Activated naive CD4-positive, alpha-beta T cell treated with anti-CD3 and anti-CD28 coated beads, Interleukin-2, amount 10 ng/mL, durations not matched to agents 7 days and 5 days (primary cell): ENCODE results near the gene COBLL1.

Experiments
- CTCF ChIA-PET: fragments of 350-600 bp; sonication (Branson Sonifier 250); formaldehyde crosslinking; loops from one replicate; lab custom pipeline; 2021; ENCODE audit warnings: antibody characterized with exemption; lab: Charles Lee
- DNase-seq: peaks from one replicate; pipeline ENCODE4 v3.0.0-alpha.2; 2020
- H3K27ac Mint-ChIP-seq: one replicate; pipeline ENCODE4 v1.8.0; 2021; ENCODE audit warnings: mild to moderate bottlenecking, moderate library complexity, mixed read lengths
- H3K27me3 Mint-ChIP-seq: one replicate; pipeline ENCODE4 v1.8.0; 2021; ENCODE audit warnings: mild to moderate bottlenecking, mixed read lengths
- H3K36me3 Mint-ChIP-seq: one replicate; pipeline ENCODE4 v1.8.0; 2021; ENCODE audit warnings: mixed read lengths
- H3K4me1 Mint-ChIP-seq: one replicate; pipeline ENCODE4 v1.8.0; 2021; ENCODE audit warnings: mixed read lengths
- H3K4me3 Mint-ChIP-seq: one replicate; pipeline ENCODE4 v1.8.0; 2021; ENCODE audit warnings: mild to moderate bottlenecking, moderate library complexity, mixed read lengths
- H3K9me3 Mint-ChIP-seq: one replicate; pipeline ENCODE4 v1.8.0; 2021; ENCODE audit warnings: mixed read lengths

COBLL1 gene

DNA sequence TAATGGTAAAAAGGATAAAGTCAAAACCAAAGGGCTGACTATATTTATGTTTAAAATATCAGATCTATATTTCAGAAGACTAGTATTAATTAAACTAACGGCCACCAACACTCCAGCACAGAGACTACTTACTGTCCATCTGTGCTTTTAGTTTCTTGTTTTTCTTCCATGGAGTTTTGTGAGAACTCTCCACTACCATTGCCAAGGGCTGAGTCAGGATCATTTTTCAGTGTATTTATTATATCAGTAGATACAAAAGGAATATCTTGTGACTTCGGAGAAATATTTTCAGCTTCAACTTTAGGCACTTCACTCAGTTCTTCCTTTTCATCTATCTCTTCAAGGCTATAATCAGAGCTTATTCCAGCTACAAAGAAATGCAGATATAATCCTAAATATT, 141.2 kb downstream of the COBLL1 start:
- DNase-seq = no peak
- H3K27ac Mint-ChIP-seq = no peak overlapping the region
- H3K4me3 Mint-ChIP-seq = no peak overlapping the region
- H3K9me3 Mint-ChIP-seq = no peaks in the 10 kb centered on the region
- CTCF ChIA-PET = no interaction called here
- H3K27me3 Mint-ChIP-seq = no peaks in the 10 kb centered on the region
- H3K4me1 Mint-ChIP-seq = no peaks in the 10 kb centered on the region
- H3K36me3 Mint-ChIP-seq = no peaks in the 10 kb centered on the region

DNA sequence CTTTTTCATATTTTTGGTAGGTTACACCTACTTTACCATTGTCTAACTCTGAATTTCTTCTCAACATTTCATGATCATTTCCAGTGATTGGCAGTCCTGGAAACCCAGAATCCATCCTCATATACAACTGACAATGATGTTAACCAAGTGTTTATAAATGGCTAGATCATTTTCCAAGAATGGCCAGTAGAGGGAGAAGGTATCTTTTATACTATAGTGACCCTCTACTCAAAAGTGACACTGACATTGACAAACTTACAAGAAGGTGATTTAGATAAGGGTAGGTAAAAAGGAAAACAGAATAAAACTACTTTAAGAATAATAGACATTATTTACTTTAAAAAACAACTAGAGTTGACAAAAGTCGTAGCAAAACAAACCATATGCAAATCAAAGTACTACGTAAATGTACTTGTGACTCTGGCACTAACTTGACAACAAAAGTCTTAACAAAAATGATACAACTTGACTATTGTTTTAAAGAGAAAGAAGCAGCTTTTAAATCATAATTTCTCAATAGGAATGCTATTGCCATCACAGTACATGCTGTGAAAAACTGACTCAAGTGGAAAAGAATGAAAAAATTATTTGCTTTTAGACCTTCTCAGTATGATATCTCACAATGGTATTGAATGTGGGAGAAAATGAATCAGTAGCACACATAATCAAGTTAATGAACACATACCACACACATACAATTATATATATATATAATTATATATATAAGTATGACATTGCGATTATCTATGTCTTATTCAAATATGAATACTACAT, 143.7 kb downstream of the COBLL1 start:
- Mint-ChIP-seq H3K4me1 (no peaks in the 10 kb centered on the region), H3K36me3 (no peaks in the 10 kb centered on the region), H3K9me3 (no peaks in the 10 kb centered on the region), H3K27me3 (no peaks in the 10 kb centered on the region), H3K4me3 (no peak overlapping the region), H3K27ac (no peak overlapping the region)
- no peak for DNase-seq
- CTCF ChIA-PET = no interaction called here

DNA sequence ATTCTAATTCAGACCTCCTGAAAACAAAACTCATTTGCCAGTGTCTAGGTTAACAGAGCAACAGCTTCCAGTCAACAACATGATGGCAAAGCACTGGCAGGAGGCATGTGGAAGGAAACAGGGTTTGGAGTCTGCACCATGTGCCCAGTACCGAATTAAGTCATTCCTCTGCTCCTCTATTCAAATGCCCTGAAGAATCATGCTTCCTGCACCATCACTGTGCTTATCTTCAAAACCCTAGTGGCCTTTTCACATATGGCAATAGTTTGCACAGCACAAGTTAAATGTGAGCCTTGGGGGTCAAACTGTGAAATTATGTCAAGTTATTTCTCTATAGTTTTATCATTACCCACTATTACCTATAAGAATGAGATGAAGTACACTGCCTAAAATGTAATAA, 145.0 kb downstream of the COBLL1 start:
- H3K9me3 Mint-ChIP-seq = no peaks in the 10 kb centered on the region
- no peaks in the 10 kb centered on the region for H3K36me3 Mint-ChIP-seq
- no peak overlapping the region for H3K4me3 Mint-ChIP-seq
- no peak overlapping the region for H3K27ac Mint-ChIP-seq
- H3K27me3 Mint-ChIP-seq = no peaks in the 10 kb centered on the region
- H3K4me1 Mint-ChIP-seq = no peaks in the 10 kb centered on the region
- DNase-seq = no peak
- CTCF ChIA-PET = no interaction called here

DNA sequence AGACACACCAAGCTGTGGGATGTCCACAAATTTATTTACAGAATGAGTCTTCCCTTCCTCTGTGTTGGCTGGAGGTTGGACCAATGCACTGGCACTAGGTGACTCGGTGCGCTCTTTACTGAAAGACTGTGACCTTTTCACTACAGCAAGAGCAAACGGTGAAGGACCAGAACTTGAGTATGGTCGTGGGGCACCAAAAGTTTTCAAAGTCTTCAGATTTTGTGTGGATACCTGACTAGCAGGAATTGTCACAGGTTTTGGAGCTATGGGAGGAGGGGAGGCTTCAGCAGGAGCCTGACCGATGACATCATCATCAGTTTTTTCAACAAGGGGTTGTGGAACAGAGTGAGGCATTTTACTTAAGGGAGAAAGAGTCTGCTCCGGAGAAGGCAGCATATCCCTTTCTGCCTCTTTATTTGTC, 147.3 kb downstream of the COBLL1 start:
- no peaks in the 10 kb centered on the region for H3K36me3 Mint-ChIP-seq

DNA sequence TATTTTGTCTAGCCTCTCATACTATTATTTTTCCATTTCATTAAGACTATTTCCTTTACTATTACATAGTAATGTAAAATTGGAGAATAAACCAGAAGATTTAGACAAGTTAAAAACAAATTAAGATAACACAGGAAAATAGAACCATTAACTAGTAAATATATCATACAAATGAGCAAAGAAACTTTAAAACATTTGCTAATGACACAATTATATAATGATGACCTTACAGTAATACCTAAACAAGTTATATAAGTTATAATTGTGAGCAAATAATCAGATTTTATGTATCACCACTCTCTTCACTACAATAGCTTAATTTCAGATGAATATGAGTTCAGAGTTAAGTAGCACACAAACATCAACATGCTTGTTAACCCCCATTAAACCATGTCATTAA, 147.8 kb downstream of the COBLL1 start:
- CTCF ChIA-PET = no interaction called here
- Mint-ChIP-seq H3K27ac (no peak overlapping the region), H3K4me3 (no peak overlapping the region), H3K4me1 (no peaks in the 10 kb centered on the region), H3K27me3 (no peaks in the 10 kb centered on the region), H3K36me3 (no peaks in the 10 kb centered on the region), H3K9me3 (no peaks in the 10 kb centered on the region)
- DNase-seq = no peak

More for the DNA sequence above, 147.3 kb downstream of the COBLL1 start:
- CTCF ChIA-PET = no interaction called here
- DNase-seq = no peak
- H3K4me1 Mint-ChIP-seq = no peaks in the 10 kb centered on the region
- no peak overlapping the region for H3K27ac Mint-ChIP-seq
- H3K27me3 Mint-ChIP-seq = no peaks in the 10 kb centered on the region
- no peaks in the 10 kb centered on the region for H3K9me3 Mint-ChIP-seq
- no peak overlapping the region for H3K4me3 Mint-ChIP-seq

DNA sequence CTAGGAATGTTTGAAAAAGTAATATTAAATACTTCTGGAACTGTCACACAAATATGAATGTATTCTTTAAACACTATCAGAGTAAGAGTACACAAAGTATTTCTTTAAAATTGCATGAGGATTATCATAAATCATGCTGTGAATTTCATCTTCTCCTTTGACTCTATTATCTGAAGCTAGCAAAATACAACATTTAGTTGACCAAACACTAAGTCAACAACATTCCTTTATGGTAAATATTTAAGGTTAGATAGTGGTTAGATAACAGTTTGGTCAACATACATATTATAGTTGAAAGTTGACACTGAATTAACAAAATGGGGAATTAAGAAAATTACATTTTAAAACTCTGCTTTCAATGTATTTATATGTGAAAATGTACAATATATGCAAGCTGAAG, 148.2 kb downstream of the COBLL1 start:
- CTCF ChIA-PET = no interaction called here

DNA sequence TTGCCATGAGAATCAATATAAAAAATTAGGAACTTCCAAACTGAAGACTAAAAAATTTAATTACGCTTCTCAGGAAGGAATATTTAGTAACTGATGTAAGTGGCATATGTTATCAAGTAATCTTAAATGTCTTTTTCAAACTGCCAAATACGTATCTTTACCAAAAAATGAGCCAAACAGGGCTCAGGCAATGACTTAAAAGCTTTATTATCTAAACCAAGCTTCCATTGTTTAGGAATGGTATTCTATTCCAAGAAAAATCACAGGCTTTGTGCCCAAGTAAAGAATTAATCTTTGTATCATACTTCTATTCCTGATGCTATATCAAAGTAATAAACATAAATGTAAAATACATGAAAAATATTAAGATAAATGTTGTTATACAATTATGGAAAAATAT, 148.7 kb downstream of the COBLL1 start:
- H3K27ac Mint-ChIP-seq = no peak overlapping the region
- H3K4me1 Mint-ChIP-seq = no peaks in the 10 kb centered on the region
- DNase-seq = no peak
- H3K27me3 Mint-ChIP-seq = no peaks in the 10 kb centered on the region
- CTCF ChIA-PET = interaction anchor here (0.6 kb wide), 1 partner anchor 26 kb away, joined by 4 read pairs; no protein-coding TSS in a partner anchor
- H3K9me3 Mint-ChIP-seq = no peaks in the 10 kb centered on the region
- H3K36me3 Mint-ChIP-seq = no peaks in the 10 kb centered on the region
- no peak overlapping the region for H3K4me3 Mint-ChIP-seq

More for the DNA sequence above, 148.2 kb downstream of the COBLL1 start:
- H3K27me3 Mint-ChIP-seq = no peaks in the 10 kb centered on the region
- H3K9me3 Mint-ChIP-seq = no peaks in the 10 kb centered on the region
- no peaks in the 10 kb centered on the region for H3K36me3 Mint-ChIP-seq
- no peaks in the 10 kb centered on the region for H3K4me1 Mint-ChIP-seq
- no peak overlapping the region for H3K4me3 Mint-ChIP-seq
- no peak for DNase-seq
- H3K27ac Mint-ChIP-seq = no peak overlapping the region

DNA sequence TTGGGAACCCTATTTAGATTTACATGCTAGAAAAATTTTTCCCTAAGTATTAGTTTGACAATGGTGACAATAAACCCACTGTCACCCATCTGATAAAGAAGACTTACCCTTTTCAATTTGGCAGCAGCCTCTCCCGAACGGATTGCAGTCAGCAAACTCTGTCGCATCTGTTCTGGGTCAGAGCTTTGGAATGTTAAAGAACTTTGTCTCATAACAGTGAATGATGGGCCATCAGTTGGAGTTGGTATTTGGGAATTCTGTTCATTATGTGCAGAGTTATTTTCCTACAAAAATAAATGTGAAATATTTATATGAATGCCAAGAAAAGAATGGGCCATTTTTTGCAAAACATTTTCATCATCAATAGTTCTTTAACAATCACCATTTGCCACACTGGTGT, 149.5 kb downstream of the COBLL1 start:
- DNase-seq = no peak
- no peaks in the 10 kb centered on the region for H3K27me3 Mint-ChIP-seq
- H3K9me3 Mint-ChIP-seq = no peaks in the 10 kb centered on the region
- H3K4me1 Mint-ChIP-seq = no peaks in the 10 kb centered on the region
- H3K36me3 Mint-ChIP-seq = no peaks in the 10 kb centered on the region
- CTCF ChIA-PET = interaction anchor here (0.6 kb wide), 1 partner anchor 27 kb away, joined by 4 read pairs; no protein-coding TSS in a partner anchor
- H3K4me3 Mint-ChIP-seq = no peak overlapping the region
- no peak overlapping the region for H3K27ac Mint-ChIP-seq

DNA sequence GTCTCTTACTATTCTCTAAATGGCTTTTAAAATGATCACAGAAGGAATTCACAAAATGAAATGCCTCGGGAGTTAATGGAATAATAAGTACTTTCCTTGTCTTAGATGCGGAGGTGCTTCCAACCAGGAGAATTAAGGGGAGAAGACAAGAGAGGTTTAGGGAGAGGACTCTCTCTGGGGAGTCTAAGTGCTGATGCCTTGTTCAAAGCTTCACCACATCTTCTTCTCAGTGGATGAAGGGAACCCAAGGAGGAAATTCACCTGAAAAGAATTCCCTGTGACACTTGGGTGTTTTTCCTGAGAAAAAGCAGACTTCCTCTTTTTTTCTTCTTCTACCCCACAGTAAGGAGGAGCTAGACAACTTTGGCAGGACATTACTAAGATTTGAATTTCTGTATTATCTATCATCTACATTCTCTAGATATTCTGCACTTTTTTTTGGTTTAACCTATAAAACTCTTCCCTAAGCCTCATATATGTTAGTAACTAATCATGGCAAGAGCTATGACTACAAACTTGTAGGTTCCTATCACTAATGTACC, 150.2 kb downstream of the COBLL1 start:
- Mint-ChIP-seq H3K27me3 (no peaks in the 10 kb centered on the region), H3K9me3 (no peaks in the 10 kb centered on the region), H3K27ac (no peak overlapping the region), H3K4me1 (no peaks in the 10 kb centered on the region), H3K4me3 (no peak overlapping the region), H3K36me3 (no peaks in the 10 kb centered on the region)
- DNase-seq = no peak
- CTCF ChIA-PET = no interaction called here

DNA sequence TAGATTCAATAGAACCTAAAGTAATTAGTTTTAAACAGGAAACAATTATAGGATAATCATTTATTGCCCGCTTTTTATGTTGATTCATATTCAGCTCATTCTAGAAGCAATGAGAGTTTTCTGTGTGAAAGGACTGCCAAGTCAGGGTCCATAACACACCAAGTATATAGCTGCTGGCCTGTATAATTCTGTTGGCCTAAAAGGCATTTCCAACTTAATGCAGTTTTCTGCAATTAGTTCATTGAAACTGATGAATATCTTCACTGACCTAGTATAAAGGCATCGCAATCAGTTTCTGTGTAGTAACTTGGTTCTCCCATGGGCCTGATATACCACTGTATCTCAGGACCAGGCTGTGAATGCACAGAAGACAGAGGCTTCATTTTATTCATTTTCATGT, 151.3 kb downstream of the COBLL1 start:
- Mint-ChIP-seq H3K4me1 (no peaks in the 10 kb centered on the region), H3K9me3 (no peaks in the 10 kb centered on the region), H3K4me3 (no peak overlapping the region), H3K27me3 (no peaks in the 10 kb centered on the region), H3K27ac (no peak overlapping the region), H3K36me3 (no peaks in the 10 kb centered on the region)
- CTCF ChIA-PET = no interaction called here
- DNase-seq = no peak

DNA sequence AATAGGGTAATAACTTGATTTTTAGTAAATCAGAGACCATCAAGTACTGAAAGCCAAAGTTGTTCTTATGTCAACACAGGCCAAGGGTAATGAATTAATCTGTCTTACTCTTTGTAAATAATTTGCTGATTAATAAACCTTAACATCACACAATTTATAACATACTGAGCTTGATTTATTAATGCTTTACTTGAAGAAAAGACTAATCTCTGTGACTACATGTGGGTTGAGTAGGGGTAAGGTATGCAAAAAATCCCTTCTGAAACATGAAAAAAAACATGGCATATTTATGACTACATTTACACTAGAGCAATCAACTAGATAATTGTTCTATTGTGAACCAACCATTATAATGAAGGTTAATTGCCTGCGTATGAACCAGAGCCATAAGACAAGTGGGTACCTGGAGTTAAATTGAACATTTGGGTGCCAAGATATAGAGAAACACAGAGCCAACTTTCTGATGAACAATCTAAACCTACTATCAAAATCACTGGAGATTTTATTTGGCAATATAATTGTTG, 152.7 kb downstream of the COBLL1 start:
- no peak overlapping the region for H3K27ac Mint-ChIP-seq
- H3K27me3 Mint-ChIP-seq = no peaks in the 10 kb centered on the region
- no peak overlapping the region for H3K4me3 Mint-ChIP-seq
- CTCF ChIA-PET = no interaction called here
- no peaks in the 10 kb centered on the region for H3K9me3 Mint-ChIP-seq
- no peaks in the 10 kb centered on the region for H3K4me1 Mint-ChIP-seq
- no peak for DNase-seq
- no peaks in the 10 kb centered on the region for H3K36me3 Mint-ChIP-seq

DNA sequence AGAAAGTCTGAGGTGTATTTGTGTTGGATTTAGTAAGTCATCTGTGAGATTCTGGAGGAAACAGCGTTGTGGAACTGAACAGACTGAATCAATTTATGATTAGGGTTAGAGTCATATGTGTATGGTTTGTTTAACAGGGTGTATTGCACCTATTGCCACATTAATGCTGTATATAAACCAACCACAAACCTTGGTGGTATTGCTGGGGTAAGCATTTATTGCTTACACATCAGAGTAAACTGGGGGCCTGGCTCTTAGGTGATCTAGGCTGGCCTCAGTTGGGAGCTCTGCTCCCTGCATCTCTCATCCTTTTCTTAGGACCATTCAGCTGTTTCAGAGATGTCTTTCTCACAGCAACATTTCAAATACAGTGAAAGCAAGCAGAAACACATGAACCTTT, 160.6 kb downstream of the COBLL1 start:
- H3K4me1 Mint-ChIP-seq = no peaks in the 10 kb centered on the region
- CTCF ChIA-PET = no interaction called here
- no peak for DNase-seq
- no peak overlapping the region for H3K27ac Mint-ChIP-seq
- H3K4me3 Mint-ChIP-seq = no peak overlapping the region
- H3K36me3 Mint-ChIP-seq = no peaks in the 10 kb centered on the region
- peaks cover 4% of the 10 kb centered on the region for H3K9me3 Mint-ChIP-seq
- H3K27me3 Mint-ChIP-seq = no peaks in the 10 kb centered on the region

DNA sequence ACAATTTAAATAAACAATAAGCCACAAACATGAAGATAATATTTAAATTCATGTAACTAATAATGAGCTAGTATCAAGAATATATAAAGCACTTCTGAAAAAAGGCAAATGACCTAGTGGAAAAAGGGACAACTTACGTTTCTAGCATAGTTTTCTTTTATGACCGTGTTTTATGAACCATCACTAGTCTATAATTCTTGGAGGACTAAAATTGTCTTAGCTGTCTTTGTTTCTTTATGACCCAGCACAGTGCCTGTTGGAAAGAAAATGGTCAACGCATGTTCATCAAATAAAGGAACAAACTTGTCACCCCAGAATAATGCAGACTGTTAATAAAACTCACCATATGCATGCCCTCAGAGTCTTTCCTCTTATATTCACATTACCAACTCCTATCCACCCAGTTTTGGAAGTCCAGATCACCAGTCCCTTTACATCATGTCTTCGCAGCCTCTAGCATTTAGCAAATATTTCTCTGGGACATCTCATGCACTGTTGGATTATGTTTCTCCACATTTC, 162.9 kb downstream of the COBLL1 start:
- no peak for DNase-seq
- H3K4me3 Mint-ChIP-seq = no peak overlapping the region
- peaks cover 4% of the 10 kb centered on the region for H3K9me3 Mint-ChIP-seq
- no peaks in the 10 kb centered on the region for H3K4me1 Mint-ChIP-seq
- no peaks in the 10 kb centered on the region for H3K27me3 Mint-ChIP-seq
- no peaks in the 10 kb centered on the region for H3K36me3 Mint-ChIP-seq
- CTCF ChIA-PET = no interaction called here
- H3K27ac Mint-ChIP-seq = no peak overlapping the region

DNA sequence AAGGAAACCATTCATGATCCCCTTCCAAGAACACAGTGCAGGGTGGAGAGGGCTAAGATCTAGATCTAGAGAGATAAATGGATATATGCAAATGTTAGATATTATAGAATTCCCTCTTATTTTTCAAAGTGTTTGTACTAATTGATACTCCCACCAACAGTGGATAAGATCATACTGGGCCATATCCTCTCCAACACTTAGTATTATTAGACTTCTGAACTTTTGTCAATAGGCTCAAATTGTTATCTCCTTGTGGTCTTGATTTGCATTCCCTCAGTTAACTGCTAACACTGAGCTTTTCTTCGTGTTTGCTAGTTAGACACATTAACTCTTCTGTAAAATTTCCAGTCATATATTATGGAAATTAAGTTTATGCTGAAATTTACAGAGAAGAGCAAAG, 163.9 kb downstream of the COBLL1 start:
- Mint-ChIP-seq H3K27ac (no peak overlapping the region), H3K27me3 (no peaks in the 10 kb centered on the region), H3K4me1 (no peaks in the 10 kb centered on the region), H3K9me3 (peaks cover 4% of the 10 kb centered on the region), H3K36me3 (no peaks in the 10 kb centered on the region), H3K4me3 (no peak overlapping the region)
- CTCF ChIA-PET = no interaction called here
- DNase-seq = no peak

DNA sequence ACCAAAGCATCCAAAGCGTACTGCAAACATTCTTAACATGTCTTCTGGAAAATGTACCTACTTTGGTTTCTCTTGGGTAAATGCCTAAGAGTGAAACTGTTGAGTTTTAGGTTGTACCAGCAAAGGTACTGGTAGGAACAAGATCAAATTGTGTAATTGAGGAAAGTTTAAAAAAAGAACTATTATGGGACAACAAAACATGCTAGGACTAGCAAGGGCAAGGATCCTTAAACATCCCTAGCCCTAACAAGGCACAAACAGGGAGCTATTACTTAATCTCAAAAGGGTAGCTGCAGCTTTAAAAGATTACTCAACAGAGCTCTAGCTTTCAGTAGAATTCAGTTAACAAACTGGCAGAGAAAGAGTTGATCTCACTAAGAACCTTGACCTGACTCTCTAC, 164.4 kb downstream of the COBLL1 start:
- H3K27ac Mint-ChIP-seq = no peak overlapping the region
- peaks cover 4% of the 10 kb centered on the region for H3K9me3 Mint-ChIP-seq
- H3K36me3 Mint-ChIP-seq = no peaks in the 10 kb centered on the region
- H3K27me3 Mint-ChIP-seq = no peaks in the 10 kb centered on the region
- CTCF ChIA-PET = no interaction called here
- no peak for DNase-seq
- H3K4me1 Mint-ChIP-seq = no peaks in the 10 kb centered on the region
- H3K4me3 Mint-ChIP-seq = no peak overlapping the region
